Cardiac muscle cell (in vitro differentiated cells and primary cell): ENCODE measurements around the gene PUSL1. TPM values are rescaled to one million over a fixed set of nuclear protein-coding genes. Genes with fewer than 3 reads are reported as not detected.

Source experiments
- DNase-seq, 2 donors: peaks; one replicate each; pipeline versions ENCODE4 v3.0.0 to v3.0.0-alpha.2; 2010 to 2017; ENCODE audit warnings: low read depth in 1 of 2, low spot score in 1 of 2
- H3K27ac ChIP-seq: fragments of 200-600 bp; sonication (generic); 2 replicates; pipeline ENCODE4 v1.5.1; 2016
- H3K27me3 ChIP-seq: fragments of 200-600 bp; sonication (generic); 2 replicates; pipeline ENCODE4 v1.6.0; 2016; ENCODE audit warnings: control low read depth
- H3K36me3 ChIP-seq: fragments of 200-600 bp; sonication (generic); 2 replicates; pipeline ENCODE4 v1.5.1; 2016; ENCODE audit warnings: control low read depth
- H3K4me1 ChIP-seq: fragments of 200-600 bp; sonication (generic); 2 replicates; pipeline ENCODE4 v1.8.1; 2017; ENCODE audit warnings: low read depth, mild to moderate bottlenecking, mixed run types
- H3K4me3 ChIP-seq: fragments of 200-600 bp; sonication (generic); 2 replicates; pipeline ENCODE4 v1.5.1; 2016; ENCODE audit warnings: mild to moderate bottlenecking
- H3K9me3 ChIP-seq: fragments of 200-600 bp; sonication (generic); 2 replicates; pipeline ENCODE4 v1.5.1; 2017; ENCODE audit warnings: low read depth, mild to moderate bottlenecking, control low read depth
- CTCF ChIP-seq: IDR thresholded peaks from 2 replicates; pipeline ENCODE4 v1.5.1; 2012; ENCODE audit warnings: low read depth, mild to moderate bottlenecking, low read length
- polyA plus RNA-seq: library from polyadenylated mRNA; unstranded; fragments of >200 nt; fragmentation: Nextera tagmentation; extraction: Ambion mirVana; gene quantifications from 2 replicates; pipeline ENCODE4 v1.2.1, GENCODE V29; 2016
- total RNA-seq: library from RNA; depleted of rRNA; stranded (reverse); fragments of >200 nt; gene quantifications from 2 replicates; pipeline ENCODE4 v1.2.3, GENCODE V29; 2016

The PUSL1 gene
- total and polyA plus RNA-seq, 2 experiments from 2014 or later, result 18.7 to 25.0 TPM

GRCh38 chr1:1311107-1312104, 3.0 kb downstream of the PUSL1 start:
- no peaks in the 10 kb centered on the region for H3K9me3 ChIP-seq
- H3K4me3 ChIP-seq, result no peak overlapping the region
- H3K27me3 ChIP-seq, result no peaks in the 10 kb centered on the region
- no peak for DNase-seq
- H3K36me3 ChIP-seq, result peaks cover 9% of the 10 kb centered on the region
- TF ChIP-seq CTCF, result no peak
- no peak overlapping the region for H3K27ac ChIP-seq
- peaks cover 7% of the 10 kb centered on the region for H3K4me1 ChIP-seq

GRCh38 chr1:1312450-1313314, 4.3 kb downstream of the PUSL1 start:
- Histone ChIP-seq H3K4me1 (no peaks in the 10 kb centered on the region), H3K36me3 (peaks cover 9% of the 10 kb centered on the region), H3K9me3 (no peaks in the 10 kb centered on the region), H3K27me3 (no peaks in the 10 kb centered on the region), H3K4me3 (no peak overlapping the region), H3K27ac (no peak overlapping the region)
- DNase-seq, result no peak
- no peak for TF ChIP-seq CTCF

GRCh38 chr1:1313500-1314236, 5.3 kb downstream of the PUSL1 start:
- Histone ChIP-seq H3K9me3 (no peaks in the 10 kb centered on the region), H3K36me3 (peaks cover 11% of the 10 kb centered on the region), H3K4me1 (no peaks in the 10 kb centered on the region), H3K27me3 (no peaks in the 10 kb centered on the region), H3K27ac (no peak overlapping the region), H3K4me3 (no peak overlapping the region)
- no peak for TF ChIP-seq CTCF
- DNase-seq, result no peak

GRCh38 chr1:1314237-1314586, 5.8 kb downstream of the PUSL1 start:
- H3K36me3 ChIP-seq, result peaks cover 16% of the 10 kb centered on the region
- no peak for DNase-seq
- no peaks in the 10 kb centered on the region for H3K9me3 ChIP-seq
- TF ChIP-seq CTCF, result no peak
- H3K4me1 ChIP-seq, result no peaks in the 10 kb centered on the region
- H3K4me3 ChIP-seq, result no peak overlapping the region
- H3K27ac ChIP-seq, result no peak overlapping the region
- H3K27me3 ChIP-seq, result no peaks in the 10 kb centered on the region

- Histone ChIP-seq H3K4me1 (no peaks in the 10 kb centered on the region), H3K27ac (no peak overlapping the region), H3K27me3 (no peaks in the 10 kb centered on the region), H3K4me3 (no peak overlapping the region), H3K36me3 (peaks cover 17% of the 10 kb centered on the region), H3K9me3 (no peaks in the 10 kb centered on the region)
- TF ChIP-seq CTCF, result no peak
- no peak for DNase-seq
These were observed 6.4 kb downstream of the PUSL1 start for GRCh38 chr1:1314678-1315335.
